HG03097 (cell line): ENCODE measurements around the gene CCNI.
"Not testable (repeated sequence)": the region's sequence is repeated elsewhere in the genome, so short reads cannot be mapped to it uniquely, and the experiment has no call there.

Source experiments
- ATAC-seq: cut with Tn5 transposase; IDR thresholded peaks from one replicate; pipeline ENCODE4 v1.9.1; 2021; ENCODE audit not compliant: unreplicated experiment, low FRiP score

Gene CCNI

GRCh38 chr4:77082886-77083608 lies 7.3 kb upstream of the CCNI start:
- ATAC-seq: no peak

- not testable (repeated sequence) for ATAC-seq
These were observed 5.0 kb upstream of the CCNI start for GRCh38 chr4:77080806-77081205.

- ATAC-seq: no peak
These were observed 3.5 kb upstream of the CCNI start for GRCh38 chr4:77079281-77079680.

- no peak for ATAC-seq
These were observed 2.6 kb upstream of the CCNI start for GRCh38 chr4:77078401-77078800.

GRCh38 chr4:77076889-77077635 lies 1.3 kb upstream of the CCNI start:
- ATAC-seq: no peak

GRCh38 chr4:77074981-77075855 lies 571 bp downstream of the CCNI start:
- ATAC-seq: peak; percentile 37

GRCh38 chr4:77074381-77074831 lies 1.4 kb downstream of the CCNI start:
- no peak for ATAC-seq

GRCh38 chr4:77073981-77074380 lies 1.8 kb downstream of the CCNI start:
- ATAC-seq: no peak

GRCh38 chr4:77073106-77073809 lies 2.5 kb downstream of the CCNI start:
- ATAC-seq: no peak

- no peak for ATAC-seq
These were observed 3.5 kb downstream of the CCNI start for GRCh38 chr4:77072195-77072753.

- ATAC-seq: not testable (repeated sequence)
These were observed 6.3 kb downstream of the CCNI start for GRCh38 chr4:77069514-77069913.

- ATAC-seq: no peak
These were observed 10.4 kb downstream of the CCNI start for GRCh38 chr4:77065382-77065781.

GRCh38 chr4:77062856-77063255 lies 12.9 kb downstream of the CCNI start:
- ATAC-seq: no peak

GRCh38 chr4:77052352-77052751 lies 23.4 kb downstream of the CCNI start:
- ATAC-seq: no peak

- ATAC-seq: no peak
These were observed 24.8 kb downstream of the CCNI start for GRCh38 chr4:77050962-77051361.

- no peak for ATAC-seq
These were observed 28.8 kb downstream of the CCNI start for GRCh38 chr4:77047037-77047436.

GRCh38 chr4:77045490-77045889 lies 30.3 kb downstream of the CCNI start:
- no peak for ATAC-seq

GRCh38 chr4:77044461-77045150 lies 31.2 kb downstream of the CCNI start:
- no peak for ATAC-seq

GRCh38 chr4:77043507-77044136 lies 32.2 kb downstream of the CCNI start:
- ATAC-seq: no peak
